WTC11 (cell line): ENCODE data around the gene SNRNP200. TPM values are rescaled to one million over a fixed set of nuclear protein-coding genes. Genes with fewer than 3 reads are reported as not detected.

Source experiments
- ATAC-seq: fragments of 200-7000 bp; cut with Tn5 transposase; 2 replicates; pipeline ENCODE4 v1.10.0; 2021; ENCODE audit warnings: mild to moderate bottlenecking, moderate library complexity
- CTCF ChIA-PET: fragments of 300-600 bp; sonication (Branson Sonifier 250); formaldehyde crosslinking; loops from one replicate; lab custom pipeline; 2021; ENCODE audit warnings: antibody characterized with exemption; lab: Charles Lee
- POLR2A ChIA-PET: fragments of 350-600 bp; sonication (Branson Sonifier 250); formaldehyde crosslinking; loops from one replicate; lab custom pipeline; 2021; ENCODE audit warnings: antibody characterized with exemption; lab: Charles Lee
- DNase-seq: peaks from one replicate; pipeline ENCODE4 v3.0.0; 2021; ENCODE audit warnings: low spot score
- H3K27ac Mint-ChIP-seq: 2 replicates; pipeline ENCODE4 v1.8.0; 2021; ENCODE audit warnings: mixed read lengths
- H3K27me3 Mint-ChIP-seq: 2 replicates; pipeline ENCODE4 v1.8.0; 2021; ENCODE audit warnings: low read depth, mild to moderate bottlenecking, moderate library complexity, mixed read lengths
- H3K36me3 Mint-ChIP-seq: 2 replicates; pipeline ENCODE4 v1.8.0; 2021; ENCODE audit warnings: mixed read lengths
- H3K4me1 Mint-ChIP-seq: 2 replicates; pipeline ENCODE4 v1.8.0; 2022; ENCODE audit warnings: mixed read lengths
- H3K4me3 Mint-ChIP-seq: 2 replicates; pipeline ENCODE4 v1.8.0; 2021; ENCODE audit warnings: mild to moderate bottlenecking, moderate library complexity, mixed read lengths
- H3K9me3 Mint-ChIP-seq: 2 replicates; pipeline ENCODE4 v1.8.0; 2021; ENCODE audit warnings: mixed read lengths
- AR ChIP-seq: fragments of 250-450 bp; sonication (Bioruptor Pico); IDR thresholded peaks from 2 replicates; pipeline ENCODE4 v1.9.0; 2021; ENCODE audit warnings: mild to moderate bottlenecking
- ATF6 ChIP-seq: sonication (generic); formaldehyde crosslinking; IDR thresholded peaks from 2 replicates; pipeline ENCODE4 v1.8.1; 2023; ENCODE audit warnings: mild to moderate bottlenecking, missing genetic modification reagents
- CREB1 ChIP-seq: sonication (generic); formaldehyde crosslinking; IDR thresholded peaks from 2 replicates; pipeline ENCODE4 v1.8.0; 2023; ENCODE audit warnings: mild to moderate bottlenecking, missing genetic modification reagents
- ELF4 ChIP-seq: sonication (generic); formaldehyde crosslinking; IDR thresholded peaks from 2 replicates; pipeline ENCODE4 v1.8.1; 2022; ENCODE audit warnings: low read depth, mild to moderate bottlenecking, moderate library complexity, missing genetic modification reagents
- ETV6 ChIP-seq: sonication (generic); formaldehyde crosslinking; IDR thresholded peaks from 2 replicates; pipeline ENCODE4 v1.8.1; 2022; ENCODE audit warnings: mild to moderate bottlenecking, missing genetic modification reagents
- FOXJ3 ChIP-seq: sonication (generic); formaldehyde crosslinking; IDR thresholded peaks from 2 replicates; pipeline ENCODE4 v1.9.0; 2021; ENCODE audit warnings: missing genetic modification reagents, mild to moderate bottlenecking, borderline replicate concordance
- FOXP4 ChIP-seq: sonication (generic); formaldehyde crosslinking; IDR thresholded peaks from 2 replicates; pipeline ENCODE4 v1.8.0; 2022; ENCODE audit warnings: mild to moderate bottlenecking, missing genetic modification reagents
- GABPB1 ChIP-seq: sonication (generic); formaldehyde crosslinking; IDR thresholded peaks from 2 replicates; pipeline ENCODE4 v1.8.1; 2023; ENCODE audit warnings: mild to moderate bottlenecking, missing genetic modification reagents
- GRHL2 ChIP-seq: fragments of 250-450 bp; sonication (Bioruptor Pico); IDR thresholded peaks from 2 replicates; pipeline ENCODE4 v1.8.0; 2022; ENCODE audit warnings: mild to moderate bottlenecking, moderate library complexity; ENCODE audit not compliant: insufficient replicate concordance, severe bottlenecking
- JAZF1 ChIP-seq: fragments of 250-450 bp; sonication (Bioruptor Pico); IDR thresholded peaks from 2 replicates; pipeline ENCODE4 v1.9.0; 2021; ENCODE audit warnings: moderate library complexity, mild to moderate bottlenecking, inconsistent platforms
- MAX ChIP-seq: sonication (generic); formaldehyde crosslinking; IDR thresholded peaks from 2 replicates; pipeline ENCODE4 v1.8.0; 2022; ENCODE audit warnings: mild to moderate bottlenecking, missing genetic modification reagents
- PREB ChIP-seq: sonication (generic); formaldehyde crosslinking; IDR thresholded peaks from 2 replicates; pipeline ENCODE4 v1.8.1; 2022; ENCODE audit warnings: mild to moderate bottlenecking, missing genetic modification reagents, moderate library complexity, borderline replicate concordance
- PRRX2 ChIP-seq: fragments of 250-450 bp; sonication (Bioruptor Pico); IDR thresholded peaks from 2 replicates; pipeline ENCODE4 v1.8.0; 2021; ENCODE audit warnings: mild to moderate bottlenecking
- SMAD4 ChIP-seq: sonication (generic); formaldehyde crosslinking; IDR thresholded peaks from 2 replicates; pipeline ENCODE4 v1.8.0; 2022; ENCODE audit warnings: mild to moderate bottlenecking, missing genetic modification reagents
- SOX15 ChIP-seq: fragments of 250-450 bp; sonication (Bioruptor Pico); IDR thresholded peaks from 2 replicates; pipeline ENCODE4 v1.9.0; 2021; ENCODE audit warnings: mild to moderate bottlenecking
- TEAD4 ChIP-seq: sonication (generic); formaldehyde crosslinking; IDR thresholded peaks from 2 replicates; pipeline ENCODE4 v1.8.0; 2022; ENCODE audit warnings: mild to moderate bottlenecking, missing genetic modification reagents
- ZBTB21 ChIP-seq: sonication (generic); formaldehyde crosslinking; IDR thresholded peaks from 2 replicates; pipeline ENCODE4 v1.8.1; 2023; ENCODE audit warnings: mild to moderate bottlenecking, missing genetic modification reagents, borderline replicate concordance
- ZNF138 ChIP-seq: sonication (generic); formaldehyde crosslinking; conservative IDR thresholded peaks from 2 replicates; pipeline ENCODE4 v1.8.1; 2022; ENCODE audit warnings: mild to moderate bottlenecking, moderate library complexity, missing genetic modification reagents
- ZNF219 ChIP-seq: sonication (generic); formaldehyde crosslinking; IDR thresholded peaks from 2 replicates; pipeline ENCODE4 v1.8.0; 2023; ENCODE audit warnings: missing genetic modification reagents, mild to moderate bottlenecking, borderline replicate concordance
- total RNA-seq: library from RNA; stranded (reverse); gene quantifications from 3 replicates; pipeline ENCODE4 v1.2.3, GENCODE V29; 2021

SNRNP200 gene
- total RNA-seq, 1 experiment from 2014 or later = 226 TPM

- Mint-ChIP-seq H3K27ac (peak overlapping the region; percentile 35; the same call in 1 of the 2 replicates), H3K36me3 (peaks cover 19% of the 10 kb centered on the region), H3K27me3 (no peaks in the 10 kb centered on the region), H3K4me3 (no peak overlapping the region), H3K9me3 (no peaks in the 10 kb centered on the region)
- DNase-seq = no peak
- ChIA-PET POLR2A (no interaction called here), CTCF (no interaction called here)
- ATAC-seq = no peak
- no peak for TF ChIP-seq ETV6 (CRISPR knock-in tag)
- TF ChIP-seq AR = no peak
- TF ChIP-seq SMAD4 = no peak
- TF ChIP-seq ELF4 (CRISPR knock-in tag) = no peak
- no peak for TF ChIP-seq PREB (CRISPR knock-in tag)
- no peak for TF ChIP-seq SOX15 (CRISPR knock-in tag)
- TF ChIP-seq JAZF1 (CRISPR knock-in tag) = no peak
- TF ChIP-seq GABPB1 = no peak
- TF ChIP-seq, all 79 proteins: peak for 0
- H3K4me1 Mint-ChIP-seq = no peaks in the 10 kb centered on the region; the same call in 1 of the 2 replicates
Observed at GRCh38 chr2:96250188-96250587, 55.2 kb downstream of the SNRNP200 start.

- Mint-ChIP-seq H3K36me3 (peaks cover 18% of the 10 kb centered on the region), H3K27ac (no peak overlapping the region), H3K27me3 (no peaks in the 10 kb centered on the region), H3K4me1 (no peaks in the 10 kb centered on the region; the same call in 1 of the 2 replicates), H3K4me3 (no peak overlapping the region), H3K9me3 (no peaks in the 10 kb centered on the region)
- no peak for ATAC-seq
- ChIA-PET POLR2A (no interaction called here), CTCF (no interaction called here)
- DNase-seq = no peak
- TF ChIP-seq ATF6 (no peak), PRRX2 (CRISPR knock-in tag) (no peak), JAZF1 (CRISPR knock-in tag) (no peak), CREB1 (CRISPR knock-in tag) (no peak), ZNF138 (CRISPR knock-in tag) (no peak), ZBTB21 (no peak), TEAD4 (CRISPR knock-in tag) (no peak), PREB (CRISPR knock-in tag) (no peak)
Observed at GRCh38 chr2:96249654-96250053, 55.7 kb downstream of the SNRNP200 start.

- Mint-ChIP-seq H3K36me3 (peaks cover 10% of the 10 kb centered on the region), H3K27me3 (no peaks in the 10 kb centered on the region), H3K27ac (no peak overlapping the region), H3K4me1 (no peaks in the 10 kb centered on the region; the same call in 1 of the 2 replicates), H3K9me3 (no peaks in the 10 kb centered on the region), H3K4me3 (no peak overlapping the region)
- ATAC-seq (no peak), DNase-seq (no peak)
- ChIA-PET CTCF (interaction anchor here (1.3 kb wide), 1 partner anchor 110 kb away, joined by 5 read pairs; the partner anchor contains the start of gene ASTL), POLR2A (no interaction called here)
- no peak for TF ChIP-seq FOXP4 (CRISPR knock-in tag)
- TF ChIP-seq ELF4 (CRISPR knock-in tag) = no peak
- no peak for TF ChIP-seq CREB1 (CRISPR knock-in tag)
- TF ChIP-seq FOXJ3 (CRISPR knock-in tag) = no peak
- no peak for TF ChIP-seq AR
- no peak for TF ChIP-seq ZNF219 (CRISPR knock-in tag)
- TF ChIP-seq MAX (CRISPR knock-in tag) = no peak
- TF ChIP-seq GABPB1 = no peak
- TF ChIP-seq GRHL2 (CRISPR knock-in tag) = no peak
Observed at GRCh38 chr2:96248624-96249023, 56.7 kb downstream of the SNRNP200 start.
